ENCODE measurements around the gene BUB1. TPM values are rescaled to one million over a fixed set of nuclear protein-coding genes. Genes with fewer than 3 reads are reported as not detected.
"Not testable (repeated sequence)": the region's sequence is repeated elsewhere in the genome, so short reads cannot be mapped to it uniquely, and the experiment has no call there.

The BUB1 gene
- total RNA-seq, 2 experiments from 2014 or later = 89.3 to 91.9 TPM

DNA sequence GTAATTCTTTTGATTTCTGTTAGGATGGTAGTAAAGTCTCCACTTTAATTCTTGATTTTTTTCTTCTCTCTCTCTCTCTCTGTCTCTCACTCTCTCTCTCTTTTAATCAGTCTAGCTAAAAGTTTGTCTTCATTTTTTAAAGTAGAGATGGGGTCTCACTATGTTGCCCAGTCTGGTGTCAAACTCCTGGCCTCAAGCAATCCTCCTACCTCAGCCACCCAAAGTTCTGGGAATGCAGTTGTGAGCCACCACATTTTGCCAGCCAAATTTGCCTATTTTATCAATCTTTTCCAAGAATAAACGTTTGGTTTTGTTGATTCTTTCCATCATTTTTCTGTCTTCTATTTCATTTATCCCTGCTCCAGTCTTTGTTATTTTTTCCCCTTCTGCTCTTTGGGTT, 30.6 kb upstream of the BUB1 start:
- Mint-ChIP-seq H3K27me3 (peaks cover 59% of the 10 kb centered on the region), H3K36me3 (no peaks in the 10 kb centered on the region), H3K9me3 (no peaks in the 10 kb centered on the region), H3K4me1 (peaks cover 1% of the 10 kb centered on the region), H3K4me3 (no peak overlapping the region), H3K27ac (no peak overlapping the region)
- ATAC-seq (ENCODE audit: low read depth) (no peak), DNase-seq (no peak)
- POLR2A ChIA-PET = no interaction called here

DNA sequence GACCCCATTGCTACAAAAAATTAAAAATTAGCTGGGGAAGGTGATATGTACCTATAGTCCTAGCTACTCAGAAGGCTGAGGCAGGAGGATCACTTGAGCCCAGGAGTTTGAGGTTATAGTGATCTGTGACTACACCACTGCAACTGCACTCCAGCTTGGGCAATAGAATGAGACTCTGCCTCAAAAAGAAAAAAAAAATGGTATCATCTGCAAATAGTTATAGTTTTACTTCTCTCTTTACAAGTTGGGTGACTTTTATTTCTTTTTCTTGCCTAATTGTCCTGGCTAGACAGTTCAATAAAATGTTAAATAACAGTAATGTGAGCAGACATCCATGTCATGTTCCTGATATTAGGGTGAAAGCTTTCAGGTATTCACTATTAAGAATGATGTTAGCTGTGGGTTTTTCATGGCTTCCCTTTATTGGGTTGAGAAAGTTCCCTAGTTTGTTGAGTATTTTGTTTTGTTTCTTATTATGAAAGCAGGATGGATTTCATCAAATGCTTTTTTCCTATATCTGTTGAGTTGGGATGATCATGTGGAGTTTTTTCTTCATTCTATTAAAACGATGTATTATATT, 29.6 kb upstream of the BUB1 start:
- Mint-ChIP-seq H3K27me3 (peaks cover 56% of the 10 kb centered on the region), H3K36me3 (no peaks in the 10 kb centered on the region), H3K9me3 (no peaks in the 10 kb centered on the region), H3K4me3 (no peak overlapping the region), H3K27ac (no peak overlapping the region), H3K4me1 (no peaks in the 10 kb centered on the region)
- POLR2A ChIA-PET = no interaction called here
- DNase-seq = no peak
- no peak for ATAC-seq (ENCODE audit: low read depth)

DNA sequence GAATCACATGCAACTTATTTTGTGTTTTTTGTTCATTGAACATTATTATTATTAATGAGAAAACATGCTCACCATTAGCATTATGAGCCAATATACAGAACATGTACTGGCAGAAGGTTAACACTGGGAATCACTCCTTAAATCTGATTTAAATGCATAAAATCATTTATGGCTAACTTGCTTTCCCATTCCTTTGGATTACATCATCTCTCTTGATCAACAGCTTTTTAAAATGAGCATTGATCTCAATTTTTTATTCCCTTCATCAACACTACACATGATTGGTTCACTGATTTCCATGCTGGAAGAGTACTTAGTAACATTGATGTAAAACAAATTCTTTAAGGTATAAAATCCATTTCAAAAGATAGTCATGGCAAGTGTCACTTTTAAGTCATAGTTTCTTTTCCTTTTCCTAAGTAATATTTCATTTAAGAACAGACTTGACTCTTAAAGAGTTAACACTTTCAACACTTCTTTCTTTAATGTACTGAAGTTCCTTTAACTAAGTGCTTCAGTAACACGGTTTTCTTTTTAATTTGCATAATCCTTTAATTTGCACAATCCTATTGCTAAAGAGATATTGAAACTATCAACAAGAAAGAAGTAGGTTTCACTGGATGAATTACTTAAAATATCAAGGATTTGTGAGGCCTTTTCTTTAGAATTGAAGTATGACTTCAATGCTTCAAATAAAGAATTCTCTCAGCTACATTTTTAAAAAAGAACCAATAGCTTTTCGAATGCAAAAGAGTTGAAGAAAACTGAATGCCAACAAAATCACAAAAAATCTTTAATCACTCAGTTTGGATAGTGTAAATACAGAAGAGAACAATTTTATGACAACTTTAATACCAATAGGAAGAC, 24.9 kb upstream of the BUB1 start:
- Mint-ChIP-seq H3K9me3 (no peaks in the 10 kb centered on the region), H3K36me3 (no peaks in the 10 kb centered on the region), H3K27me3 (peaks cover 40% of the 10 kb centered on the region), H3K4me3 (no peak overlapping the region), H3K27ac (no peak overlapping the region), H3K4me1 (no peaks in the 10 kb centered on the region)
- DNase-seq = no peak
- POLR2A ChIA-PET = no interaction called here
- no peak for ATAC-seq (ENCODE audit: low read depth)

DNA sequence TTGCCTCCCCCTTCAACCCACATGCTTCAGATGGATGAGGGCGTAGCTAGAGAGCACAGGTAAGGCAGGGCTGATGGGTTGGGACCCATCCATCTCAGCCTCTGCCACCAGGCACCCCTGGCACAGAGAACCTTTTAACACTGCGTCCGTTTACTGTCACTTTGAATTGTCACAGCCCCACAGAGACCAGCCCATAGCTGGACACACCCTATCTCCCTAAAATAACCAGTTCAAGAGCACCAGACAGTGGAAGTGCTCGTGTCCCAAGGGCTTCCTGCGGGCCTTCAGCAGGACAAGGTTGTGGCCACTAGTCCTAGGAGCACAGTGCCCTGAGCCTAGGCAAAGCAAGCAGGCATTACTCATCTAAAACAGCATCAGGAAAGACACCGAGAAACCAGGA, 20.4 kb upstream of the BUB1 start:
- H3K36me3 Mint-ChIP-seq; H3K4me3 Mint-ChIP-seq; H3K9me3 Mint-ChIP-seq; DNase-seq; ATAC-seq (ENCODE audit: low read depth); H3K4me1 Mint-ChIP-seq; POLR2A ChIA-PET; H3K27ac Mint-ChIP-seq: not testable (repeated sequence)
- H3K27me3 Mint-ChIP-seq = peaks cover 16% of the 10 kb centered on the region

DNA sequence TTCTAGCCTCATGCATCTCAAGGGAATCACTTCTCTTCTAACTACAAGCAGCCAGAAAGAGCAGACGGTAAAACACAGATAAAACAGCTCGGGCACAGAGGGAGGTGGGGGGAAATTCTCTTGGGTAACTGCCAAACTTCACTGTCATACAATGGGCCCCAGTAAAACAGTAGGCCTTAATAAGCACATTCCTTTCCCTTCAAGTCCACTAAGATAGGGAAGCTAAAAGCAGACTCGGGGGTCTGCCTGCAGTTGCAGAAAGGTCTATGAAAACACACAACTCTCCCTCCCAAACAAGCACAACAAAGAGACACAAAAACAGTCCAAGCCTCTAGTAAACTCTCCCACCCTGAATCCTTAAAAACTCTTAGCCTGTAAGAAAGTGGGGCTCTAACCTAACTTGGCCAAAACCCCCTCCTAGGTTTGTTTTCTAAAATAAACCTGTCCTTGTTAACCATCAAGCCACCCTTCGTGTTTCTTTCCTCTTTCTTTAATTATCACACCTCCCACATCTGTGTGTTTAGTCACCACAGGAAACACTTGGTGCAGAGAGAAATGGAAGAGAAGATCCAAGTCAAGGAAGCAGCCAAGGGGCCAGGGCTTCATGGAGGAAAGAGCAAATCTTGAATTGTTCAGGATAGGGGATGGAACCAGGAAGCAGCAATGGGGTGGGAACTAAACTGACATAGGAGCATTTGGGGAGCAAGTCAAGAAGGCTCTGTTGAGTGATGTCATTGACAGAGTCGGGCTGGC, 17.5 kb upstream of the BUB1 start:
- H3K36me3 Mint-ChIP-seq; ATAC-seq (ENCODE audit: low read depth); POLR2A ChIA-PET; H3K27ac Mint-ChIP-seq; DNase-seq; H3K9me3 Mint-ChIP-seq; H3K4me3 Mint-ChIP-seq; H3K4me1 Mint-ChIP-seq: not testable (repeated sequence)
- peaks cover 12% of the 10 kb centered on the region for H3K27me3 Mint-ChIP-seq

DNA sequence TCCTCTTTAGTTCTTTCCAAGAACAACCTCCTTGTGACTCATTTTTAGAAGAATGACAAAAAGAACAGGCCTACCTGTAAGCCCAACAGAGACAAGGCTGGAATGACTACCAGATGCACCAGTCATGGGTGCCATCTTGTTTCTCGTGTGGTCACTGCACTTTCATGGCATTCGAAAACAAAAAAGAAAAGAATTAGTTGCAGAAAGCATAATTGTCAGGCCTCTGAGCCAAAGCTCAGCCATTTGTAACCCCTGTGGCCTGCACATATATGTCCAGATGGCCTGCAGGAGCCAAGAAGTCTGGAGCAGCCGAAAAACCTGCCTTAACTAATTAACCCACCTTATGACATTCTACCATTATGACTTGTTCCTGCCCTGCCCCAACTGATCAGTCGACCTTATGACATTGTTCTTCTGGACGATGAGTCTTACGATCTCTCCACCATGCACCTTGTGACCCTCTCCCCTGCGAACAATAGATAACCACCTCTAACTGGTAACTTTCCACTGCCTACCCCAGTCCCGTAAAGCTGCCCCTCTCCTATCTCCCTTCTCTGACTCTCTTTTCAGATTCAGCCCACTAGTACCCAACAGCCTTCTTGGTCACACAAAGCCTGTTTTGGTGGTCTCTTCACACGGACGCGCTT, 13.9 kb upstream of the BUB1 start:
- ATAC-seq (ENCODE audit: low read depth) (no peak), DNase-seq (no peak)
- POLR2A ChIA-PET = no interaction called here
- H3K4me3 Mint-ChIP-seq = no peak overlapping the region
- H3K27ac Mint-ChIP-seq = no peak overlapping the region
- peaks cover 13% of the 10 kb centered on the region for H3K9me3 Mint-ChIP-seq
- peaks cover 6% of the 10 kb centered on the region for H3K36me3 Mint-ChIP-seq
- H3K4me1 Mint-ChIP-seq = peaks cover 3% of the 10 kb centered on the region
- peaks cover 21% of the 10 kb centered on the region for H3K27me3 Mint-ChIP-seq

DNA sequence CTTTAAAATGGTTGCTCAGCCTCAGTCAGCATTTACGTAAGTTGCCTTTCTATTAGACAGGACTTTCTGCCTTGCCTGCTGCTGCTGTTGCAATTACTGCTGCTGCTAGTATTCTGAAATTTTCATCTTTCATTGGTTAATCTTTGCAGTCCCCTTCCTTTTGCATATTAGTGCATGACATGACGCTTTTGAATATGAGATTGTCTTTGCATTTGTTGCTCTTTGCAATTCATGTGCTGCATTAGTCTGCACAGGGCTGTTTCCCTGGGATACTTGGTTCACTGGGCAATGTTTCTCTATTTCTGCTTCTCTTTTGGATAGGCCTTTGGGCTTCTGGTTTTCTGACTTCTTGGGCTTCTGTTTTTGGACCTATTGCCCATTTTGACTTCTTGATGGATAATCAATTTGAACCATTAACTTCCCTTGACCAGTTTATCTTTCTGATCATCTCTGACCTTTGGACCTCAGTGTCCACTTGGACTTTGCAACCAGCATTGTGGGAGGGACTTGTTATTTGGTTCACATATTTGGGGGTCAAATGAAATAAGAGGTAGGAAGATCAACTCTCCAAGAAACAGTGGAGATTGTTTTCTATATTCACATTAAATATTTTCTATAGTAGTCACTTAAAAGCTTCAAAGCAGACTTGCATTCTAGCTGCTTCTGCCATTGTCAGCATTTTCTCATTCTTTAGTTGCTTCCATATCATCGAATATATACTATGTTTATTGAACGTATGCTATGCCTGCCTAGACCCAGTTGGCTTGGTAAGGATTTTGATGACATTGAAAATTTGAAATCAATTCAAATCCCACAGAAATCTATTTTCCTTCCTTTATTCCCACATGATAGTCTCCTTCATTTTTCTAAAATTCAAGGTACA, 12.5 kb upstream of the BUB1 start:
- Mint-ChIP-seq H3K9me3 (peaks cover 21% of the 10 kb centered on the region), H3K4me1 (peaks cover 2% of the 10 kb centered on the region), H3K27ac (no peak overlapping the region), H3K27me3 (peaks cover 21% of the 10 kb centered on the region), H3K36me3 (peaks cover 6% of the 10 kb centered on the region), H3K4me3 (no peak overlapping the region)
- no peak for DNase-seq
- ATAC-seq (ENCODE audit: low read depth) = no peak
- POLR2A ChIA-PET = no interaction called here

DNA sequence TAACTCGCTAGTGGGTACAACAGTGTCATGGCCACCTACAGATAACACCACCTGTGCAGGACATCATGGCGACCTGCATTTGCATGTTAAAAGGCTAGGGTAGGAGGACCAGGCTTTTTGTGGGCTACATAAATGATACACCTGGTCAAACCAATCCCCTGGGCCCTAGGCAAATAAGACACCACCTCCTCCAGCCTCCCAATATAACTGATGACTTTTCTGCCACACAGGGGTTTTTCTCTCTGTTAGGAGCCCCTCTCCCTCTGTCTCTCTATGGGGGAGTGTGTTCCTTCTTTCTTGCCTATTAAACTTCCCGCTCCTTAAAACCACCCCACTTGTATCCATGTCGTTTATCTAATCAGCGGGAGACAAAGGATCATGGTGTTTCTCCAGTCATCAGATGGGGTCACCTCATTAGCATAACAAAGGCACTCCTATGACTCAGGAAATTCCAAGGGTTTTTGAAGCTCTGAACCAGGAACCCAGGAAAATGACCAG, 10.8 kb upstream of the BUB1 start:
- DNase-seq = no peak
- H3K36me3 Mint-ChIP-seq = peaks cover 6% of the 10 kb centered on the region

DNA sequence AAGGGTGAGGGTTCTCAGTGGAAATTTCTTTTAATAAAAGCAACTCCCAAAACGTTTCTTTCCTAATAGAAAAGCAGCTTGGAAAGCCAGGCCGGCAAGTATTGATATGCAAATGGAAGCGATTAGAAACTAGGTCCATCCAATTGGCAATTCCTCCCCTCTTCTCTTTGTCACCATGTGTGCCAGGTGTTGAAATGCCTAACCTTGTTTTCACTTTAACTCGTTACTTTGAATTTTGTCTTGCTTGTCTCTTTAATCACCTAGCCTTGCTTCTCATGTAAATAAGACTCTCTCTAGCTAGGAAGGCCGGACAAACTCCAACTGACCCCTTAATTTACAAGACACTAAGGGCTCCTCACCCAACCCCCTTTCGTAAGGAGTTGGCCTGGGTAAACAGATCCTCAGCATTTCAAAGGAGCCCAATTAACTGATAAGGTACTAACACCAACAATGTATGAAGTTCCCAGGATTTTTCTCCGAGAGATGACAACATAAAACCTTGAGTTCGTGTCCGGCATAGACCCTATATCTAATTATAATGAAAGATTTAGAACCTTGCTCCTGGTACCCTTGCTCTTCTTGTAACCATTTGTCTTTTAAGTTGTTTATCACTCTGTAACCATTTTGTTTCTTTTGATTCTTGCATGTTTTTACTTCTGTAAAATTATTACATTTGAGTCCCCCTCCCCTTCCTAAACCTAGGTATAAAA, 10.1 kb upstream of the BUB1 start:
- not testable (repeated sequence) for DNase-seq; ATAC-seq (ENCODE audit: low read depth); H3K36me3 Mint-ChIP-seq; H3K4me1 Mint-ChIP-seq; H3K4me3 Mint-ChIP-seq; H3K27ac Mint-ChIP-seq
- POLR2A ChIA-PET = interaction anchor here (1.8 kb wide), 1 partner anchor 10 kb away, joined by 8 read pairs; the partner anchor contains the start of gene BUB1
- Mint-ChIP-seq H3K9me3 (peaks cover 21% of the 10 kb centered on the region), H3K27me3 (peaks cover 28% of the 10 kb centered on the region)

More for the DNA sequence above, 10.8 kb upstream of the BUB1 start:
- H3K4me1 Mint-ChIP-seq = no peaks in the 10 kb centered on the region
- no peak for ATAC-seq (ENCODE audit: low read depth)
- POLR2A ChIA-PET = no interaction called here
- H3K9me3 Mint-ChIP-seq = peaks cover 21% of the 10 kb centered on the region
- no peak overlapping the region for H3K27ac Mint-ChIP-seq
- peaks cover 27% of the 10 kb centered on the region for H3K27me3 Mint-ChIP-seq
- H3K4me3 Mint-ChIP-seq = no peak overlapping the region

DNA sequence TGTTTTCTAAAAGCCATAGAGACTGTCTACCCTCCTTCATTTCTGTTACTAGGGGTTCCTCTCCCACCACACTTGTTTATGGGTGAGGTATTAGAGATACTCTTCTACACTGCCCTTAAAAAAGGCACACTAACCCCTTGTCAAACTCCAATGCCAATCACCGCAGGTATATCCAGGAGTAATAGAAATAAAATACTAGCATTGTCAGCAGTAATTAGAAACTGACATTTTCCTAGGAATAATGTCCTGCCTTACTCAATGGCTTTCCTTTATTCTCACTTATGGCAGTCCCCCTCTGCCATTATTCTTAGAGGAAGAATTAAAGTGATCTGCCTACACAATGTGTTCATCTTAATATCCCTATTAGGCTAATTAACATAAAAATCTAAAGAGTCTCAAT, 5.0 kb upstream of the BUB1 start:
- DNase-seq = no peak
- ATAC-seq (ENCODE audit: low read depth) = no peak
- Mint-ChIP-seq H3K4me3 (no peak overlapping the region), H3K27ac (no peak overlapping the region), H3K36me3 (peaks cover 1% of the 10 kb centered on the region), H3K27me3 (peaks cover 19% of the 10 kb centered on the region), H3K4me1 (peaks cover 10% of the 10 kb centered on the region), H3K9me3 (peaks cover 9% of the 10 kb centered on the region)
- POLR2A ChIA-PET = no interaction called here

DNA sequence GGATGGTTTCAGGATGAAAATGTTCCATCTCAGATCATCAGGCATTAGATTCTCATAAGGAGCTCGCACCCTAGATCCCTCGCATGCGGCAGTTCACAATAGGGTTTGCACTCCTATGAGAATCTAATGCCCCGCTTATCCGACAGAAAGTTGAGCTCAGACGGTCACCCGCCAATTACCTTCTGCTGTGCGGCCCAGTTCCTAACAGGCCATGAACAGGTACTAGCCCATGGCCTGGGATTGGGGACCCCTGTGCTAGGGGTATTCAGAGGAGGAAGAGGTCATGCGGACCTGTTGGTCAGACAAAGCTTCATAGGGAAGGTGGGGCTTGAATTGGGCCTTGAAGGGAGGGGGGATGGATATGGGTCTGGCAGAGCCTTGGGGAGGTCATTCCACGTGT, 4.4 kb upstream of the BUB1 start:
- Mint-ChIP-seq H3K9me3 (peaks cover 8% of the 10 kb centered on the region), H3K4me1 (peaks cover 10% of the 10 kb centered on the region), H3K36me3 (no peaks in the 10 kb centered on the region), H3K27ac (no peak overlapping the region), H3K4me3 (no peak overlapping the region), H3K27me3 (peaks cover 19% of the 10 kb centered on the region)
- DNase-seq (no peak), ATAC-seq (ENCODE audit: low read depth) (no peak)
- POLR2A ChIA-PET = no interaction called here

DNA sequence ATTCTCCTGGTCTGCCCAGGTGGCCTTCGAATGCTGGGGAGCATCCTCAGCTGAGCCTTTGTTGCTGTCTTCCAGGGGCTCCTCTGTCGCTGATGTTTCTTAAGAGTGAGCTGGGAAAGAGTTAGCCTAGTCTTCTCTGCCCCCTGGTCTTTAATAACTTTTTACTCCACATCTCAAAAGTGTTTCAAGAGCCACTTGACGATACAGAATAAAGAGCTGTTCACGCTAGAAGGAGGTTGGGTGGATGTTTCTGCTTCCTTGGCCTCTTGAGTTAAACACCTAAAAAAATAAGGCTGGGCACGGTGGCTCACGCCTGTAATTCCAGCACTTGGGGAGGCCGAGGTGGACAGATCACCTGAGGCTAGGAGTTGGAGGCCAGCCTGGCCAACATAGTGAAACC, 2.8 kb upstream of the BUB1 start:
- DNase-seq (no peak), ATAC-seq (ENCODE audit: low read depth) (no peak)
- H3K27me3 Mint-ChIP-seq = peaks cover 19% of the 10 kb centered on the region
- no peak overlapping the region for H3K4me3 Mint-ChIP-seq
- H3K27ac Mint-ChIP-seq = no peak overlapping the region
- POLR2A ChIA-PET = no interaction called here
- peaks cover 7% of the 10 kb centered on the region for H3K36me3 Mint-ChIP-seq
- peaks cover 2% of the 10 kb centered on the region for H3K9me3 Mint-ChIP-seq
- H3K4me1 Mint-ChIP-seq = peaks cover 19% of the 10 kb centered on the region

All from activated naive CD8-positive, alpha-beta T cell treated with anti-CD3 and anti-CD28 coated beads, Interleukin-2, amount 10 ng/mL, durations not matched to agents 7 days and 5 days (primary cell).